ENCODE data around the gene CEP57.
"Not testable (repeated sequence)": the region's sequence is repeated elsewhere in the genome, so short reads cannot be mapped to it uniquely, and the experiment has no call there.

The CEP57 gene

DNA sequence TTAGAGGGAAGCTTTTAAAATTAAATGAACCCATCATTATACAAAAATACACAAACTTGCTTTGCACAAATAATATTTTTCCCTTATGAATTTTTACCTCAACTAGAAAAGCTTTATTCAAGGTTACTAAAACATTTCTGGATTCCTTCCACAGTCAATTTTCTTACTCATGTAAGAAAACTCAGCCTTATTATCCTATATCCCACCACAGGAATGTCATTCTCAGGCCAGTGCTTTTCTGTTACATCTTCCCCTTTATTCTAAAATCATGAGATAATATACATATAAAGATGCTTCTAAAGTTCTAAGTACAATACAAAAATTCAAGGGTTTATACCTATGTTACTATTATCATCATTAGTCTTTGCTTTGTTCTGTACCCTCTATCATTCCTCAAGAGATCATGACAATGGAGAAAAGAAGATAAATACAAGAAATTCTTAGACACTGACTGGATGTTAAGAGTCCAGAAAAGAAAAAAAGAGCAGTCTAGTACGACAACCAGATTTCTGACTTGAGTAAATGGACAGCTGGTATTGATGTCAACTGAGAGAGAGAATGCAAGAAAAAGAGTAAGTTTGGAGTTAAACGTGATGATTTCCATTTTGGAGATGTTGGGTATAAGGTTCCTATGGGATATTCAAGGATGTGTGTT, 73.3 kb downstream of the CEP57 start:
- DNase-seq = no peak

DNA sequence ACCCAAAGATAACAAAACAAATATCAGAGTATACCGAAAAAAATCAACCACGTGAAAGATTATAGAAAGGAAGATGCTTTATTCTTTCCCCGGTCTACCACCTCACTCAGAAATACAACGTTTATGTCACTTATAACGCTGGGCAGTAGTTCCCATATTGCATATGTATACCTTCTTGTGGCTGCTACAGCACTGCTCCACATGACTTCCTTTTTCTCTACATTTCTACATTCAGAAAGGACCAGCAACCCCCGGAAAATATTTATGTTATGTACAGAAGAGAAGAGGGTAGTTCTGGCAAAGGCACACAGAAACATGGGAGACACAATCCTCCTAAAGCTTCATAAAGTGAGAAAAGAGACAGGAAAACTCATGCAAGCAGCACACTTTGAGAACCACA, 76.8 kb downstream of the CEP57 start:
- DNase-seq = peak; percentile 15

DNA sequence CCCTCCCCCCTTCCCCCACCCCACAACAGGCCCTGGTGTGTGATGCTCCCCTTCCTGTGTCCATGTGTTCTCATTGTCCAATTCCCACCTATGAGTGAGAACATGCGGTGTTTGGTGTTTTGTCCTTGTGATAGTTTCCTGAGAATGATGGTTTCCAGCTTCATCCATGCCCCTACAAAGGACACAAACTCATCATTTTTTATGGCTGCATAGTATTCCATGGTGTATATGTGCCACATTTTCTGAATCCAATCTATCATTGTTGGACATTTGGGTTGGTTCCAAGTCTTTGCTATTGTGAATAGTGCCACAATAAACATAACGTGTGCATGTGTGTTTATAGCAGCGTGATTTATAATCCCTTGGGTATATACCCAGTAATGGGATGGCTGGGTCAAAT, 80.6 kb downstream of the CEP57 start:
- not testable (repeated sequence) for DNase-seq

DNA sequence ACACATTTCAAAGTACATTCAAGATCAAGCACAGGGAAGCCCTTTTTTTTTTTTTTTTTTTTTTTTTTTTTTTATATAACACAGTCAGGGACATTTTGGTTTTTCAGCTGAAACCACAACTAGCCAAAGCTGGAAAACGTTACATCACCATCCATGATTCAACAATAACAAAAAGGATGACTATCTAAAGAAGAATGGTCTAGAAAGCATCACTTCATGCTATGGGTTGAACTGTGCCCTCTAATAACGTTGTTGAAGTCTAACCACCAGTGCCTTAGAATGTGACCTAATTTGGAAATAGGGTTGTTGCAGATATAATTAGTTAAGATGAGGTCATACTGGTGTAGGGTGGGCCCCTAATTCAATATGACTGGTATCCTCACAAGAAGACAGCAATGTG, 87.0 kb downstream of the CEP57 start:
- DNase-seq = no peak
